ENCODE data around the gene KCNH8. TPM values are rescaled to one million over a fixed set of nuclear protein-coding genes. Genes with fewer than 3 reads are reported as not detected.

KCNH8 gene
- total and polyA plus RNA-seq, 3 donors from 2014 or later = 2.0 to 8.9 (median 7.1) TPM

GRCh38 chr3:19531426-19531825, 383.1 kb downstream of the KCNH8 start:
- intact Hi-C loops (cut with DNase I; ENCODE audit: low total_unique reads) = no loop called here
- Histone ChIP-seq H3K4me1 (no peaks in the 10 kb centered on the region), H3K27ac (no peak overlapping the region), H3K27me3 (no peaks in the 10 kb centered on the region), H3K4me3 (no peak overlapping the region), H3K9me3 (no peaks in the 10 kb centered on the region), H3K36me3 (ENCODE audit: low read depth, missing control alignments) (no peaks in the 10 kb centered on the region)
- DNase-seq = no peak
- TF ChIP-seq POLR2A (IDR thresholded peaks at IDR 0.05) = no peak
- TF ChIP-seq, protein P1, sequence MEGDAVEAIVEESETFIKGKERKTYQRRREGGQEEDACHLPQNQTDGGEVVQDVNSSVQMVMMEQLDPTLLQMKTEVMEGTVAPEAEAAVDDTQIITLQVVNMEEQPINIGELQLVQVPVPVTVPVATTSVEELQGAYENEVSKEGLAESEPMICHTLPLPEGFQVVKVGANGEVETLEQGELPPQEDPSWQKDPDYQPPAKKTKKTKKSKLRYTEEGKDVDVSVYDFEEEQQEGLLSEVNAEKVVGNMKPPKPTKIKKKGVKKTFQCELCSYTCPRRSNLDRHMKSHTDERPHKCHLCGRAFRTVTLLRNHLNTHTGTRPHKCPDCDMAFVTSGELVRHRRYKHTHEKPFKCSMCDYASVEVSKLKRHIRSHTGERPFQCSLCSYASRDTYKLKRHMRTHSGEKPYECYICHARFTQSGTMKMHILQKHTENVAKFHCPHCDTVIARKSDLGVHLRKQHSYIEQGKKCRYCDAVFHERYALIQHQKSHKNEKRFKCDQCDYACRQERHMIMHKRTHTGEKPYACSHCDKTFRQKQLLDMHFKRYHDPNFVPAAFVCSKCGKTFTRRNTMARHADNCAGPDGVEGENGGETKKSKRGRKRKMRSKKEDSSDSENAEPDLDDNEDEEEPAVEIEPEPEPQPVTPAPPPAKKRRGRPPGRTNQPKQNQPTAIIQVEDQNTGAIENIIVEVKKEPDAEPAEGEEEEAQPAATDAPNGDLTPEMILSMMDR (IDR thresholded peaks at IDR 0.05) = no peak
- WGBS, 2 donors = 79 to 85% methylated on average over 1 of the region's 1 CpG

- 42 to 46% methylated on average over 2 of the region's 2 CpGs for WGBS, 2 donors
- intact Hi-C loops (cut with DNase I; ENCODE audit: low total_unique reads) = no loop called here
Observed at GRCh38 chr3:19539518-19540392, 391.4 kb downstream of the KCNH8 start.

DNA sequence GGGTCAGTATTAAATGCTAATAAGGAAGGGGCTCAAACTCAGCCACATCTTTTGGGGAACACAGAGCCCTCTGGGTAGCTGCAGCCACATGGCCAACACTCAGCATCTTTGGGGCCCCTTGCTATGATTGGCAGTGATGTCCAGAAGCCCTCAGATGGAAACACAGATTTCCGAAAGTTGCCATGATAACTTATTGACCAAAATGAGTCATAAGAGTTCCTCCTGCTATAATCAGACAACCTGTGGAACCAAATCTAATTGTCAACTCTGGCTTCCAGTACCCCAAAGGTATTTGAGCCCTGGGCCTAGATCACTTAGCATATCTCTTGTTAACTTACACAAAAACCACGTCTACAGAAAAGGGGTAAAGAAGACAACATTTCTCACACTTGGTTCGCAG, 392.2 kb downstream of the KCNH8 start:
- Histone ChIP-seq H3K27me3 (no peaks in the 10 kb centered on the region), H3K9me3 (no peaks in the 10 kb centered on the region), H3K27ac (no peak overlapping the region), H3K4me3 (no peak overlapping the region), H3K4me1 (no peaks in the 10 kb centered on the region), H3K36me3 (ENCODE audit: low read depth, missing control alignments) (no peaks in the 10 kb centered on the region)
- no peak for DNase-seq
- 91 to 96% methylated on average over 3 of the region's 3 CpGs for WGBS, 2 donors
- intact Hi-C loops (cut with DNase I; ENCODE audit: low total_unique reads) = no loop called here
- TF ChIP-seq, protein P1 (IDR thresholded peaks at IDR 0.05) = no peak
- TF ChIP-seq POLR2A (IDR thresholded peaks at IDR 0.05) = no peak

More at GRCh38 chr3:19539518-19540392, 391.4 kb downstream of the KCNH8 start:
- no peaks in the 10 kb centered on the region for H3K9me3 ChIP-seq
- H3K27ac ChIP-seq = no peak overlapping the region
- no peak for TF ChIP-seq POLR2A (IDR thresholded peaks at IDR 0.05)
- TF ChIP-seq, protein P1 (IDR thresholded peaks at IDR 0.05) = no peak
- no peaks in the 10 kb centered on the region for H3K4me1 ChIP-seq
- no peaks in the 10 kb centered on the region for H3K27me3 ChIP-seq
- no peak overlapping the region for H3K4me3 ChIP-seq
- no peaks in the 10 kb centered on the region for H3K36me3 ChIP-seq (ENCODE audit: low read depth, missing control alignments)
- DNase-seq = no peak

DNA sequence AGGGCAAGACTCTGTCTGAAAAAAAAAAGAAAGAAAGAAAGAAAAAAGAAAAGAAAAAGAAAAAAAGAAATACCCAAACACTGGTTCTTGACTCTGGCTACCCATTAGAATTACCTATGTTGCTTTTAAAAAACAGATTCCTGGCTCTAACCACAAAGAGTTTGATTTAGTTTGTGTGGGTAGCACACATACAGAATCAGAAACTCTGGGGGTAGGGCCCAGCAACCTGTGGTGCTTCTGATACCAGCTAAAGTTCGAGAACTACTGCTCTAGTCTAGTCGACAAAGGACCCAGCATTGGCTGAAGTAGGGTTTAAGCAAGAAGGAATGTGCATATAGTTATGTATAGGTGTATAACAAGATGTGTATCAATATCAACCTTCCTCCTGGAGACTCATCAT, 393.0 kb downstream of the KCNH8 start:
- DNase-seq = no peak
- Histone ChIP-seq H3K9me3 (no peaks in the 10 kb centered on the region), H3K36me3 (ENCODE audit: low read depth, missing control alignments) (no peaks in the 10 kb centered on the region), H3K27me3 (no peaks in the 10 kb centered on the region), H3K4me1 (no peaks in the 10 kb centered on the region), H3K27ac (no peak overlapping the region), H3K4me3 (no peak overlapping the region)
- intact Hi-C loops (cut with DNase I; ENCODE audit: low total_unique reads) = no loop called here
- TF ChIP-seq POLR2A (IDR thresholded peaks at IDR 0.05) = no peak
- TF ChIP-seq, protein P1 (IDR thresholded peaks at IDR 0.05) = no peak
- WGBS, 2 donors = 84 to 91% methylated on average over 2 of the region's 2 CpGs
